H7 (cell line): Measurements from ENCODE around the gene PLPPR1. TPM values are rescaled to one million over a fixed set of nuclear protein-coding genes. Genes with fewer than 3 reads are reported as not detected.
"Not testable (repeated sequence)": the region's sequence is repeated elsewhere in the genome, so short reads cannot be mapped to it uniquely, and the experiment has no call there.

Source experiments
- DNase-seq: peaks from one replicate; pipeline ENCODE4 v3.0.0; 2012
- H3K27me3 ChIP-seq: 2 replicates; pipeline ENCODE4 v1.6.0; 2011; ENCODE audit warnings: mild to moderate bottlenecking, low read length; ENCODE audit not compliant: control insufficient read depth, insufficient read depth
- H3K36me3 ChIP-seq: replicated peaks from 2 replicates; pipeline ENCODE4 v1.5.1; 2011; ENCODE audit warnings: low read length; ENCODE audit not compliant: control insufficient read depth, insufficient read depth
- H3K4me3 ChIP-seq: 2 replicates; pipeline ENCODE4 v1.5.1; 2011; ENCODE audit warnings: low read depth, mild to moderate bottlenecking, control low read depth, low read length, moderate library complexity; ENCODE audit not compliant: insufficient read depth
- total RNA-seq: library from RNA; depleted of rRNA; stranded (reverse); fragments of >200 nt; shearing (Covaris generic); gene quantifications from 2 replicates; pipeline ENCODE4 v1.2.3, GENCODE V29; 2014

Gene PLPPR1
- total RNA-seq, 1 experiment from 2014 or later = 2.8 TPM

DNA sequence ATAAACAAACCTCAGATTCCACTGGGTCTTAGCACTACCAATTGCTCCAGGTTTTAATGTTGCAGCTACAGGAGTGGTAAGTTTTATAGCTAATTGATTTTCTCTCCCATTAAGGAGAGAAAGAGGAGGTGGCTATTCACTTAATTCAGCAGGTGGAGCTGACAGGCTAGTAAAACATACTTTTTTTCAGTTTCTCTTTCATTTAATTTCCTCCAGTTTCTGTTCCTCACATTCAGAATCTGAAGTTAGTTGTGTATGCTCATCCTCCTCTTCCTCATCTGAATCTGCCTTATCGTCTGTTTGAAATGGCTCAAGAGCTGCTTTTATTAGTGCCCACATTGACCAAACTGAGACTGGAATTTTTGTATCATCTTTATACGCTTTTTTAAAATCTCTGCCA is 98.0 kb downstream of the PLPPR1 start:
- H3K4me3 ChIP-seq = no peak overlapping the region
- H3K27me3 ChIP-seq = no peaks in the 10 kb centered on the region
- no peak for DNase-seq
- H3K36me3 ChIP-seq = no peaks in the 10 kb centered on the region

DNA sequence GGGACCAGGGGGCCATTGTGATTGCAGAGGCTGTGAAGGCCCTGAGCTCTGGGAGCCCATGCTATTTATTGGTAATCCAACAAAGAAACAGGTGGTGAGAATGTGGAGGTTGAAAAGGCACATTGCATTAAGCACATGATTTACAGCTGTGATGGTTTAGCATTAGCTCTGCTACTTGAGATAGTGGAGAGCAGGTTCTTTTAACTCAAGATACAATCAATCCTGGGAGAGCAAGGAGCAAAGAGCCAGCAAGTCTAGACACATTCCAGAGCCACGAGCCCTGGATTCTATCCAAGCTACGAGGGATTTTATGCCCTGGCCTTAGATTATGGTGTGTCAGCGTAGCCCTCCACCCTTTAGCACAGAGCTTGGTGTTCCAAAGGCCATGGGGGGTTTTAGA is 98.8 kb downstream of the PLPPR1 start:
- H3K36me3 ChIP-seq, H3K27me3 ChIP-seq: not testable (repeated sequence)

GRCh38 chr9:101128623-101129022 is 100.1 kb downstream of the PLPPR1 start:
- no peak overlapping the region for H3K4me3 ChIP-seq
- DNase-seq = no peak
- no peaks in the 10 kb centered on the region for H3K36me3 ChIP-seq
- H3K27me3 ChIP-seq = no peaks in the 10 kb centered on the region

More for the DNA sequence above, 98.8 kb downstream of the PLPPR1 start:
- DNase-seq, H3K4me3 ChIP-seq: not testable (repeated sequence)

- no peaks in the 10 kb centered on the region for H3K27me3 ChIP-seq
- H3K4me3 ChIP-seq = no peak overlapping the region
- no peak for DNase-seq
- no peaks in the 10 kb centered on the region for H3K36me3 ChIP-seq
Measured at GRCh38 chr9:101130054-101130453, 101.5 kb downstream of the PLPPR1 start.

DNA sequence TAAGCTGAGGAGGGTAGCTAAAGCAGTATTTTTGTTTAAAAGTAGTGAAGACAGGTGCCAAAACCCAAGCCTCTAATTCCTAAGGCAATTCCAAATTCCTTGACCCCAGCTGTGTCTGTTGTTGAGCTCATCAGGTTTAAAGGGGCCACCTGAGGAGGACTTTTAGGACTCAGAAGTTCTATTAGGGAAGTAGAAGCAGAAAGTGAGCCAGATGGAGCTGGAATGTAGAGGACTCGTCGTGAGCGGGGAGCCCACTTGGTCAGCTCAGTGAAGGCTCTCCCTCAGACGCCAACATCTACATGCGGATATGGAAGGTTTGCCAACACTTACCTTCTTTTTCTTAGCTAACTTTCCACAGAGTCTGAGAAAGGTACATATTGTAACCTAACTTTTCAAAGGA is 102.8 kb downstream of the PLPPR1 start:
- DNase-seq = no peak
- Histone ChIP-seq H3K4me3 (no peak overlapping the region), H3K27me3 (no peaks in the 10 kb centered on the region)

DNA sequence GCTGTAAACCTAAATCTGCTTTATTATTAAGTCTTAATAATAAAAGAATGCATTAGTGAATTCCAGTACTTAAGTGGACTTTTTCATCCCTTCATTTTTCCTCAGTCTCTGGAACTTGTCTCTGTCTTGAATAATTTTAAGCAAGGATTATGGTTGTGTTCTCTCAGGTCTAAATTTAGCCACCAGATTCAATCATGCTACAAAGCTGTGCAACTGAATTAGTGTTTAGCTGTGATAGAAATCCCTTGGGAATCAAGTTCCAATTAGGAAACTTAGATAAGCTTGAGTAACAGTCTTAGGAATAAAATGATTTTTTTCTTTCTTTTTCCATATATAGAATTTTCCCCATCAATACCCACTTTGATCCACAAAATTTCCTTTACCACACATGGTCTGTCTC is 104.3 kb downstream of the PLPPR1 start:
- H3K27me3 ChIP-seq = no peaks in the 10 kb centered on the region
- no peak overlapping the region for H3K4me3 ChIP-seq
- DNase-seq = no peak
- H3K36me3 ChIP-seq = no peaks in the 10 kb centered on the region

More for the DNA sequence above, 102.8 kb downstream of the PLPPR1 start:
- no peaks in the 10 kb centered on the region for H3K36me3 ChIP-seq

GRCh38 chr9:101138509-101138908 is 110.0 kb downstream of the PLPPR1 start:
- Histone ChIP-seq H3K4me3 (no peak overlapping the region), H3K27me3 (no peaks in the 10 kb centered on the region), H3K36me3 (no peaks in the 10 kb centered on the region)
- DNase-seq = no peak

GRCh38 chr9:101139082-101139481 is 110.6 kb downstream of the PLPPR1 start:
- H3K36me3 ChIP-seq = no peaks in the 10 kb centered on the region
- H3K27me3 ChIP-seq = no peaks in the 10 kb centered on the region
- no peak for DNase-seq
- no peak overlapping the region for H3K4me3 ChIP-seq

- no peak for DNase-seq
- H3K27me3 ChIP-seq = no peaks in the 10 kb centered on the region
- no peaks in the 10 kb centered on the region for H3K36me3 ChIP-seq
- no peak overlapping the region for H3K4me3 ChIP-seq
Measured at GRCh38 chr9:101140764-101141163, 112.2 kb downstream of the PLPPR1 start.

GRCh38 chr9:101146508-101146907 is 118.0 kb downstream of the PLPPR1 start:
- Histone ChIP-seq H3K4me3 (no peak overlapping the region), H3K36me3 (no peaks in the 10 kb centered on the region), H3K27me3 (no peaks in the 10 kb centered on the region)
- DNase-seq = no peak

- peak; percentile 7 for DNase-seq
Measured at GRCh38 chr9:101148344-101148743, 119.8 kb downstream of the PLPPR1 start.

GRCh38 chr9:101158361-101158760 is 129.8 kb downstream of the PLPPR1 start:
- H3K4me3 ChIP-seq = no peak overlapping the region
- no peak for DNase-seq
- no peaks in the 10 kb centered on the region for H3K27me3 ChIP-seq
- no peaks in the 10 kb centered on the region for H3K36me3 ChIP-seq

More at GRCh38 chr9:101148344-101148743, 119.8 kb downstream of the PLPPR1 start:
- Histone ChIP-seq H3K4me3 (no peak overlapping the region), H3K36me3 (no peaks in the 10 kb centered on the region), H3K27me3 (no peaks in the 10 kb centered on the region)

DNA sequence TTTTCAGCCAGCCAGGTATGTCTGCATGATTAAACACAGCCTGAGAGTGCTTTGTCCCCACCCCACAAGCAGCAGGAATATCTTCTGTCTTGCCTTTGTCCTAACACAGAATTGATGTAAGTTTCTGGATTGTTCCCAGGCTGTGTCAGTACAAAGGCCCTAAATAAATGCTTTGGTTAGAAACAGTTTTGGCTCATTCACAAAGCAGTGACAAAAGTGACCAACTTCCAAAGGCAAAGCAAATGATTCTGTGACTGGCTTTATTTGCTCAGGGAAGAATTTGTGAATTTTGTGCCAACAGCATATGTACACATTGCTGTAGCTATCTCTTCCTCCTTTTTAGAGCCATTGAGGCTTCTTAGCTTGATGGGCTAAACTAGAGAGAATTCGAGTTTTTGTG is 133.7 kb downstream of the PLPPR1 start:
- no peaks in the 10 kb centered on the region for H3K36me3 ChIP-seq
- no peak overlapping the region for H3K4me3 ChIP-seq
- no peak for DNase-seq
- H3K27me3 ChIP-seq = no peaks in the 10 kb centered on the region

DNA sequence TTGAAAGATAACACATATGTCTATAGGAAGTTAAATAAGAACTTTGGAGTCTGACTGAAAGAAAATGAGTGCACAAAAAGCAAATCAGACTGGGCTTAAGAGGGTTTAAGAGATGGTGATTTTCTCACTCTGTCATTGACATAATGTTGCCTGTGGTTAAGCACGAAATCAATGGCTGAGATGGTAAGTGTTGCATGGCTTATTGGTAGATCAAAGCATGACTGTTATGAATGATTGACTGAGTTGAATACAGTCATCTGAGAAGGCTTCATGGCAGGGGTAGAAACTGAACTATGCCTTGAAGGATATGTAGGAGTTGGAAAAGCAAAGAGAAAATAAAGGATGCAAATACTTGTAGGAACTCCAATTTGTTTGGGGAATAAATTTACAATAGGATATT is 136.6 kb downstream of the PLPPR1 start:
- H3K36me3 ChIP-seq = no peaks in the 10 kb centered on the region

DNA sequence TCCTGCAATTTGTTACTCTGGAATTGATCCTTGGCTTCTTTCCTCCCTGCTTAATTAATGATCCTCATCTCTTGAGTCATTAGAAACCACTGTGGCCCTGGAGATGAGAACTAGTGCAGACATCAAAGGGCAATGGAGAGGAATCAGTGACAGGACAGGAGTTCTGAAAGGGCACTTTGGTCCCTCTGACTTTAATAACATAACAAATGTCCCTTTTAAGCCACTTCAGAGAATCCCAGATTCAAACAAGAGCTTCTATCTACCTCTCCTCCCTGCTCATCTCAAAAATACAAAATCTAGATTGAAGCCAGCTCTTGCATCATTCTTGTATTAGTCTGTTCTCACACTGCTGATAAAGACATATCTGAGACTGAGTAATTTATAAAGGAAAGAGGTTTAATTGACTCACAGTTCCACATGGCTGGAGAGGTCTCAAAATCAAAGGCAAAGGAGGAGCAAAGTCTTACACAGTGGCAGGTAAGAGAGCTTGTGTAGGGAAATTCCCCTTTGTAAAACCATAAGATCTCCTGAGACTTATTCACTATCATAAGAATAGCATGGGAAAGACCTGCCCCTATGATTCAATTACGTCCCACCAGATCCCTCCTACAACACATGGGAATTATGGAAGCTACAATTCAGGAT is 139.1 kb downstream of the PLPPR1 start:
- no peak overlapping the region for H3K4me3 ChIP-seq
- no peaks in the 10 kb centered on the region for H3K36me3 ChIP-seq
- DNase-seq = no peak
- no peaks in the 10 kb centered on the region for H3K27me3 ChIP-seq

More for the DNA sequence above, 136.6 kb downstream of the PLPPR1 start:
- Histone ChIP-seq H3K4me3 (no peak overlapping the region), H3K27me3 (no peaks in the 10 kb centered on the region)
- DNase-seq = no peak

- Histone ChIP-seq H3K4me3 (no peak overlapping the region), H3K36me3 (no peaks in the 10 kb centered on the region), H3K27me3 (no peaks in the 10 kb centered on the region)
- DNase-seq = no peak
Measured at GRCh38 chr9:101172616-101173015, 144.1 kb downstream of the PLPPR1 start.
